GM12878 (cell line): Measurements from ENCODE around the gene GATA3. TPM values are rescaled to one million over a fixed set of nuclear protein-coding genes. Genes with fewer than 3 reads are reported as not detected.

ENCODE experiments used
- ATAC-seq: fragments of 200-7000 bp; cut with Tn5 transposase; 3 replicates; pipeline ENCODE4 v1.9.1; 2020; ENCODE audit warnings: mild to moderate bottlenecking, moderate library complexity
- BruUV-seq: library from RNA; stranded (reverse); fragments of 400-500 nt; replicated peaks from 2 replicates; lab custom pipeline; 2021; lab: Mats Ljungman, UMichigan
- CTCF ChIA-PET: fragments of 300-600 bp; sonication (Branson Sonifier 250); formaldehyde crosslinking; extraction: SDS; loops from one replicate; lab custom pipeline; 2021; ENCODE audit warnings: inconsistent platforms; lab: Yijun Ruan, JAX
- POLR2A ChIA-PET: fragments of 350-600 bp; formaldehyde crosslinking; extraction: SDS; loops from one replicate; lab custom pipeline; 2021; ENCODE audit warnings: inconsistent platforms; lab: Charles Lee
- RAD21 ChIA-PET: fragments of 300-600 bp; sonication (Branson Sonifier 250); formaldehyde crosslinking; loops from one replicate; lab custom pipeline; 2023; ENCODE audit warnings: antibody characterized with exemption; ENCODE audit not compliant: unreplicated experiment; lab: Charles Lee
- SMC1A ChIA-PET: fragments of 300-600 bp; sonication (Branson Sonifier 250); formaldehyde crosslinking; loops from one replicate; lab custom pipeline; 2023; ENCODE audit not compliant: unreplicated experiment, uncharacterized antibody; lab: Charles Lee
- DNase-seq: peaks from one replicate; pipeline ENCODE4 v3.0.0-alpha.2; 2011; ENCODE audit warnings: low read depth, low spot score
- FAIRE-seq: peaks from 3 replicates; lab custom pipeline; 2011; peaks lifted over from hg19 to GRCh38; lab: Jason Lieb, UNC
- H2AFZ ChIP-seq: 2 replicates; pipeline ENCODE4 v1.6.0; 2011; ENCODE audit warnings: low read depth, low read length, control low read depth; ENCODE audit not compliant: control insufficient read depth
- H3K27ac ChIP-seq: 2 replicates; pipeline ENCODE4 v1.5.1; 2011; ENCODE audit warnings: control low read depth; ENCODE audit not compliant: control insufficient read depth, insufficient read depth
- H3K27me3 ChIP-seq, 2 experiments: replicated peaks in 1 of 2; 2 replicates each; pipeline versions ENCODE4 v1.6.0 to v1.6.1; 2011; ENCODE audit warnings: low read length in 1 of 2; ENCODE audit not compliant: control insufficient read depth in 2 of 2, insufficient read depth in 2 of 2
- H3K36me3 ChIP-seq, 2 experiments: 2 replicates each; pipeline ENCODE4 v1.5.1; 2011; ENCODE audit warnings: low read length in 1 of 2; ENCODE audit not compliant: control insufficient read depth in 2 of 2, insufficient read depth in 2 of 2
- H3K4me1 ChIP-seq: 2 replicates; pipeline ENCODE4 v1.6.1; 2011; ENCODE audit warnings: mild to moderate bottlenecking, low read length, moderate library complexity, mixed read lengths; ENCODE audit not compliant: control insufficient read depth, insufficient read depth
- H3K4me2 ChIP-seq: 2 replicates; pipeline ENCODE4 v1.6.0; 2011; ENCODE audit warnings: control low read depth; ENCODE audit not compliant: control insufficient read depth, insufficient read depth
- H3K4me3 ChIP-seq: fragments of 200-600 bp; sonication (generic); 2 replicates; pipeline ENCODE4 v1.5.1; 2016
- H3K79me2 ChIP-seq: 2 replicates; pipeline ENCODE4 v1.6.0; 2011; ENCODE audit warnings: low read length; ENCODE audit not compliant: control insufficient read depth, insufficient read depth
- H3K9ac ChIP-seq: 2 replicates; pipeline ENCODE4 v1.8.0; 2011; ENCODE audit warnings: low read length, control low read depth, mixed read lengths; ENCODE audit not compliant: control insufficient read depth, insufficient read depth
- H3K9me3 ChIP-seq: replicated peaks from 3 replicates; pipeline ENCODE4 v1.5.1; 2011; ENCODE audit warnings: mild to moderate bottlenecking, low read length; ENCODE audit not compliant: control insufficient read depth, insufficient read depth
- H4K20me1 ChIP-seq: 2 replicates; pipeline ENCODE4 v1.6.0; 2011; ENCODE audit not compliant: control insufficient read depth, insufficient read depth
- MEF2A ChIP-seq: IDR thresholded peaks from 2 replicates; pipeline ENCODE4 v1.6.1; 2011; ENCODE audit warnings: low read depth, mild to moderate bottlenecking, low read length, moderate library complexity; ENCODE audit not compliant: insufficient read depth
- MYC ChIP-seq: IDR thresholded peaks from 2 replicates; pipeline ENCODE4 v1.6.1; 2011; ENCODE audit warnings: mild to moderate bottlenecking, low read length, moderate library complexity, inconsistent platforms; ENCODE audit not compliant: insufficient read depth, insufficient replicate concordance, insufficient read length, severe bottlenecking
- NFIC ChIP-seq: IDR thresholded peaks from 2 replicates; pipeline ENCODE4 v1.6.1; 2012; ENCODE audit warnings: low read depth, mild to moderate bottlenecking, inconsistent platforms, low read length, moderate library complexity
- NKRF ChIP-seq: fragments of 450-650 bp; conservative IDR thresholded peaks from 2 replicates; pipeline ENCODE4 v1.6.1; 2017; ENCODE audit warnings: mild to moderate bottlenecking, moderate library complexity
- SP1 ChIP-seq: IDR thresholded peaks from one replicate; pipeline ENCODE4 v1.6.1; 2011; ENCODE audit warnings: low read depth, low read length
- WGBS: methylation state at CpG from one replicate; pipeline ENCODE4 v1.1.6; 2016; ENCODE audit warnings: low lambda C conversion rate; ENCODE audit not compliant: insufficient replicate concordance, insufficient coverage; ENCODE audit errors: missing lambda C conversion rate; 5-methylcytosine and 5-hydroxymethylcytosine counted together
- in situ Hi-C: fragments of 300-500 bp; cut with MboI; formaldehyde crosslinking; loops from 9 replicates; pipeline ENCODE4 v1.14.3; 2018; ENCODE audit warnings: mixed read lengths
- intact Hi-C: fragments of 100-400 bp; cut with micrococcal nuclease; formaldehyde crosslinking; loops from one replicate; pipeline ENCODE4 v1.14.2; 2022; ENCODE audit not compliant: unreplicated experiment
- polyA plus RNA-seq, 11 experiments: library from polyadenylated mRNA; depleted of rRNA in 4 of 11; unstranded in 6 of 11; stranded (reverse) in 5 of 11; fragments of >200 nt; fragmentation: Nextera tagmentation in 4 of 11; fragmentation: Illumina TruSeq in 1 of 11; extraction: Ambion mirVana in 4 of 11; extraction: Trizol in 1 of 11; gene quantifications; 1 replicate in 1 of 11; 2 replicates in 10 of 11; pipeline versions ENCODE4 v1.2.1 to v1.2.3, GENCODE V29; 2011 to 2016; ENCODE audit warnings: inconsistent platforms in 2 of 11, missing spikeins in 2 of 11, low read depth in 1 of 11
- total RNA-seq, 4 experiments: library from RNA; depleted of rRNA in 3 of 4; stranded (reverse); fragments of >200 nt in 3 of 4; fragmentation: Illumina TruSeq in 1 of 4; extraction: Trizol in 1 of 4; gene quantifications; 2 replicates each; pipeline versions ENCODE4 v1.2.1 to v1.2.3, GENCODE V29; 2013 to 2021

Gene GATA3
- total and polyA plus RNA-seq, 10 of the 15 experiments (the other 5 are each of a cell fraction or from before 2014, with no cell fraction given) = 0.08 to 0.80 (median 0.29) TPM

- ATAC-seq (no peak), DNase-seq (no peak), FAIRE-seq (no peak)
- Histone ChIP-seq H3K36me3 (no peaks in the 10 kb centered on the region; a peak in 2 of 4 replicates), H3K4me2 (no peak overlapping the region), H3K4me3 (no peak overlapping the region), H3K79me2 (no peaks in the 10 kb centered on the region), H3K27ac (no peak overlapping the region), H2AFZ (no peak overlapping the region), H3K27me3 (no peaks in the 10 kb centered on the region), H3K4me1 (peaks cover 16% of the 10 kb centered on the region), H3K9me3 (no peaks in the 10 kb centered on the region), H4K20me1 (no peaks in the 10 kb centered on the region), H3K9ac (no peak overlapping the region)
- SMC1A ChIA-PET = interaction anchor here (1.5 kb wide), 1 partner anchor 15 kb away, joined by 7 read pairs; no protein-coding TSS in a partner anchor
- BruUV-seq = no TSS peak
- POLR2A ChIA-PET = no interaction called here
- RAD21 ChIA-PET = no interaction called here
- intact Hi-C loops (no loop called here), in situ Hi-C loops (no loop called here)
- CTCF ChIA-PET = no interaction called here
- no peak for TF ChIP-seq NFIC
- no peak for TF ChIP-seq MYC
- TF ChIP-seq NKRF = no peak
- TF ChIP-seq MEF2A = no peak
- TF ChIP-seq SP1 = no peak
- 89% methylated on average over 7 of the region's 7 CpGs for WGBS
Measured at GRCh38 chr10:8069627-8070026, 15.1 kb downstream of the GATA3 start.
